Neuronal stem cell (in vitro differentiated cells): Measurements from ENCODE around the gene HS1BP3.

ENCODE experiments used
- DNase-seq: peaks from one replicate; pipeline ENCODE4 v3.0.0-alpha.2; 2013; ENCODE audit warnings: low spot score
- H2AFZ ChIP-seq: one replicate; pipeline ENCODE4 v1.6.1; 2013; ENCODE audit warnings: mild to moderate bottlenecking, low read length, inconsistent platforms
- H2AK5ac ChIP-seq: 2 replicates; pipeline ENCODE4 v1.6.1; 2013; ENCODE audit warnings: low read depth, mild to moderate bottlenecking, inconsistent platforms, low read length, moderate library complexity, mixed read lengths
- H2BK120ac ChIP-seq: 2 replicates; pipeline ENCODE4 v1.6.1; 2013; ENCODE audit warnings: low read depth, mild to moderate bottlenecking, inconsistent platforms, low read length, moderate library complexity, mixed read lengths
- H2BK12ac ChIP-seq: one replicate; pipeline ENCODE4 v1.6.1; 2013; ENCODE audit warnings: low read length, inconsistent platforms
- H2BK15ac ChIP-seq: 2 replicates; pipeline ENCODE4 v1.6.1; 2013; ENCODE audit warnings: mild to moderate bottlenecking, low read length, inconsistent platforms, mixed read lengths
- H2BK5ac ChIP-seq: one replicate; pipeline ENCODE4 v1.6.1; 2013; ENCODE audit warnings: inconsistent platforms, mild to moderate bottlenecking, low read length, moderate library complexity
- H3K14ac ChIP-seq: one replicate; pipeline ENCODE4 v1.6.1; 2013; ENCODE audit warnings: low read length, inconsistent platforms
- H3K18ac ChIP-seq: 2 replicates; pipeline ENCODE4 v1.6.1; 2013; ENCODE audit warnings: low read length, inconsistent platforms
- H3K23ac ChIP-seq: 2 replicates; pipeline ENCODE4 v1.6.1; 2013; ENCODE audit warnings: low read depth, mild to moderate bottlenecking, mixed read lengths, low read length, inconsistent platforms; ENCODE audit not compliant: poor library complexity
- H3K27ac ChIP-seq: replicated peaks from 3 replicates; pipeline ENCODE4 v1.5.1; 2013; ENCODE audit warnings: low read length, inconsistent platforms
- H3K27me3 ChIP-seq, 3 experiments: 2 replicates each; pipeline ENCODE4 v1.6.1; 2013; ENCODE audit warnings: low read length in 3 of 3, mild to moderate bottlenecking in 2 of 3, inconsistent platforms in 1 of 3, low read depth in 1 of 3, mixed read lengths in 1 of 3, moderate library complexity in 1 of 3; ENCODE audit not compliant: control insufficient read depth in 3 of 3, insufficient read depth in 3 of 3
- H3K36me3 ChIP-seq, 2 donors: replicated peaks in 1 of 2; 2 replicates each; pipeline ENCODE4 v1.6.1; 2013; ENCODE audit warnings: low read length in 2 of 2; ENCODE audit not compliant: control insufficient read depth in 2 of 2, insufficient read depth in 2 of 2
- H3K4ac ChIP-seq: 2 replicates; pipeline ENCODE4 v1.6.1; 2013; ENCODE audit warnings: inconsistent platforms, mild to moderate bottlenecking, low read length, moderate library complexity
- H3K4me1 ChIP-seq, 2 donors: 1 replicate in 1 of 2; 2 replicates in 1 of 2; pipeline ENCODE4 v1.6.1; 2013; ENCODE audit warnings: low read length in 2 of 2, low read depth in 1 of 2; ENCODE audit not compliant: control insufficient read depth in 2 of 2, insufficient read depth in 1 of 2
- H3K4me2 ChIP-seq: one replicate; pipeline ENCODE4 v1.6.1; 2013; ENCODE audit warnings: mild to moderate bottlenecking, low read length, inconsistent platforms; ENCODE audit not compliant: insufficient read depth, poor library complexity, severe bottlenecking
- H3K4me3 ChIP-seq, 2 donors: 2 replicates each; pipeline ENCODE4 v1.5.1; 2013; ENCODE audit warnings: low read length in 2 of 2, mild to moderate bottlenecking in 2 of 2, inconsistent platforms in 1 of 2, moderate library complexity in 1 of 2
- H3K79me1 ChIP-seq: one replicate; pipeline ENCODE4 v1.6.1; 2013; ENCODE audit warnings: low read depth, mild to moderate bottlenecking, inconsistent platforms, low read length, moderate library complexity
- H3K9ac ChIP-seq: one replicate; pipeline ENCODE4 v1.6.1; 2013; ENCODE audit warnings: mild to moderate bottlenecking, low read depth, low read length, inconsistent platforms; ENCODE audit not compliant: poor library complexity
- H3K9me3 ChIP-seq, 2 donors: replicated peaks in 1 of 2; 2 replicates each; pipeline versions ENCODE3 to v1.6.1; 2013; ENCODE audit warnings: low read length in 2 of 2, mild to moderate bottlenecking in 2 of 2, inconsistent platforms in 1 of 2, low read depth in 1 of 2, mixed read lengths in 1 of 2, moderate library complexity in 1 of 2; ENCODE audit not compliant: control insufficient read depth in 2 of 2, insufficient read depth in 1 of 2
- H4K8ac ChIP-seq: one replicate; pipeline ENCODE4 v1.6.1; 2013; ENCODE audit warnings: low read depth, mild to moderate bottlenecking, inconsistent platforms, low read length, moderate library complexity
- H4K91ac ChIP-seq: one replicate; pipeline ENCODE4 v1.6.1; 2013; ENCODE audit warnings: low read length, low read depth, mild to moderate bottlenecking, inconsistent platforms; ENCODE audit not compliant: poor library complexity
- WGBS, 2 donors: extraction: QIAGEN DNeasy Blood & Tissue Kit; methylation state at CpG; one replicate each; pipeline ENCODE4 v1.1.7; 2013; ENCODE audit warnings: missing lambda C conversion rate in 2 of 2, mixed read lengths in 1 of 2; ENCODE audit not compliant: insufficient read length in 2 of 2, insufficient replicate concordance in 1 of 2; ENCODE audit errors: extremely low coverage in 2 of 2; 5-methylcytosine and 5-hydroxymethylcytosine counted together

The HS1BP3 gene

GRCh38 chr2:20572221-20572620, 78.7 kb downstream of the HS1BP3 start:
- Histone ChIP-seq H4K91ac (no peak overlapping the region), H3K27me3 (peaks cover 0 to 3% (median 0%) of the 10 kb centered on the region in 3 experiments), H4K8ac (no peak overlapping the region), H3K4ac (no peak overlapping the region), H3K4me1 (peaks cover 25 to 31% of the 10 kb centered on the region in 2 donors), H2AK5ac (peak overlapping the region; percentile 70), H3K4me2 (no peak overlapping the region), H2BK12ac (no peak overlapping the region), H3K23ac (no peak overlapping the region), H3K79me1 (no peaks in the 10 kb centered on the region), H3K9me3 (no peaks in the 10 kb centered on the region), H3K36me3 (no peaks in the 10 kb centered on the region), H3K4me3 (no peak overlapping the region), H2BK120ac (no peak overlapping the region), H3K27ac (no peak overlapping the region), H3K9ac (no peak overlapping the region), H2BK15ac (no peak overlapping the region), H3K18ac (no peak overlapping the region), H3K14ac (no peak overlapping the region), H2AFZ (no peak overlapping the region), H2BK5ac (peak overlapping the region; percentile 62)
- no peak for DNase-seq
- no CpG with 5 or more reads among the region's 5 CpGs for WGBS, 2 donors

GRCh38 chr2:20571644-20572215, 79.2 kb downstream of the HS1BP3 start:
- H2BK5ac ChIP-seq: peak overlapping the region; percentile 62
- H3K4me2 ChIP-seq: no peak overlapping the region
- no peak overlapping the region for H3K23ac ChIP-seq
- peaks cover 30 to 36% of the 10 kb centered on the region in 2 donors for H3K4me1 ChIP-seq
- H3K27me3 ChIP-seq: peaks cover 0 to 3% (median 0%) of the 10 kb centered on the region in 3 experiments
- H2AFZ ChIP-seq: no peak overlapping the region
- peak overlapping the region; percentile 52 for H3K18ac ChIP-seq
- H4K91ac ChIP-seq: no peak overlapping the region
- no peak overlapping the region for H3K14ac ChIP-seq
- WGBS, 2 donors: no CpG with 5 or more reads among the region's 7 CpGs
- H2BK15ac ChIP-seq: peak overlapping the region; percentile 56
- no peak overlapping the region for H3K4me3 ChIP-seq
- no peak overlapping the region for H3K27ac ChIP-seq
- no peak overlapping the region for H3K9ac ChIP-seq
- H3K36me3 ChIP-seq: no peaks in the 10 kb centered on the region
- no peaks in the 10 kb centered on the region for H3K79me1 ChIP-seq
- no peak overlapping the region for H4K8ac ChIP-seq
- H3K9me3 ChIP-seq: no peaks in the 10 kb centered on the region
- H2BK120ac ChIP-seq: no peak overlapping the region
- DNase-seq: no peak
- no peak overlapping the region for H2BK12ac ChIP-seq
- H3K4ac ChIP-seq: no peak overlapping the region
- peak overlapping the region; percentile 70 for H2AK5ac ChIP-seq

GRCh38 chr2:20571231-20571630, 79.7 kb downstream of the HS1BP3 start:
- Histone ChIP-seq H3K4me2 (no peak overlapping the region), H2BK5ac (peak overlapping the region; percentile 62), H3K27ac (no peak overlapping the region), H2AFZ (no peak overlapping the region), H3K27me3 (peaks cover 0 to 3% (median 0%) of the 10 kb centered on the region in 3 experiments), H3K9me3 (no peaks in the 10 kb centered on the region), H3K14ac (no peak overlapping the region), H2BK120ac (no peak overlapping the region), H2AK5ac (peak overlapping the region; percentile 70), H3K4me1 (peaks cover 31 to 38% of the 10 kb centered on the region in 2 donors), H4K91ac (no peak overlapping the region), H3K4ac (no peak overlapping the region), H3K23ac (no peak overlapping the region), H4K8ac (no peak overlapping the region), H3K4me3 (no peak overlapping the region), H3K18ac (peak overlapping the region; percentile 52), H3K36me3 (no peaks in the 10 kb centered on the region), H2BK12ac (no peak overlapping the region), H3K9ac (no peak overlapping the region), H2BK15ac (peak overlapping the region; percentile 56), H3K79me1 (no peaks in the 10 kb centered on the region)
- no CpG with 5 or more reads among the region's 10 CpGs for WGBS, 2 donors
- DNase-seq: no peak

GRCh38 chr2:20570249-20570648, 80.6 kb downstream of the HS1BP3 start:
- Histone ChIP-seq H3K18ac (no peak overlapping the region), H2AK5ac (no peak overlapping the region), H3K9me3 (no peaks in the 10 kb centered on the region), H3K27ac (no peak overlapping the region), H3K4me2 (no peak overlapping the region), H3K4ac (no peak overlapping the region), H2BK5ac (no peak overlapping the region), H3K4me1 (peaks cover 35 to 47% of the 10 kb centered on the region in 2 donors), H3K14ac (no peak overlapping the region), H4K8ac (no peak overlapping the region), H2BK15ac (no peak overlapping the region), H3K9ac (no peak overlapping the region), H3K4me3 (no peak overlapping the region), H4K91ac (no peak overlapping the region), H3K27me3 (peaks cover 0 to 3% (median 0%) of the 10 kb centered on the region in 3 experiments), H2BK120ac (no peak overlapping the region), H2BK12ac (no peak overlapping the region), H3K23ac (no peak overlapping the region), H3K79me1 (no peaks in the 10 kb centered on the region), H3K36me3 (no peaks in the 10 kb centered on the region), H2AFZ (no peak overlapping the region)
- no CpG with 5 or more reads among the region's 6 CpGs for WGBS, 2 donors
- no peak for DNase-seq
